HEK293T (cell line): ENCODE measurements around the gene SPSB3.

Experiments used
- CTCF ChIA-PET: fragments of 350-600 bp; formaldehyde crosslinking; extraction: SDS; loops from one replicate; lab custom pipeline; 2021; ENCODE audit warnings: antibody characterized with exemption, inconsistent platforms; lab: Yijun Ruan, JAX
- POLR2A ChIA-PET: fragments of 350-600 bp; formaldehyde crosslinking; extraction: SDS; loops from one replicate; lab custom pipeline; 2020; ENCODE audit warnings: antibody characterized with exemption, inconsistent platforms; lab: Yijun Ruan, JAX
- DNase-seq: peaks from one replicate; pipeline ENCODE4 v3.0.0; 2012; ENCODE audit warnings: mixed read lengths; ENCODE audit errors: extremely low spot score
- ARNT ChIP-seq: fragments of 450-650 bp; IDR thresholded peaks from 2 replicates; pipeline ENCODE4 v1.6.1; 2017; ENCODE audit warnings: mild to moderate bottlenecking
- BHLHE40 ChIP-seq: fragments of 450-650 bp; IDR thresholded peaks from 2 replicates; pipeline ENCODE4 v1.6.1; 2016; ENCODE audit warnings: mild to moderate bottlenecking, moderate library complexity, borderline replicate concordance
- CTBP1 ChIP-seq: fragments of 450-650 bp; IDR thresholded peaks from 2 replicates; pipeline ENCODE4 v1.6.1; 2016; ENCODE audit warnings: borderline replicate concordance
- ELF4 ChIP-seq: fragments of 450-650 bp; IDR thresholded peaks from 2 replicates; pipeline ENCODE4 v1.6.1; 2017; ENCODE audit warnings: antibody characterized with exemption
- FOXA1 ChIP-seq: fragments of 450-650 bp; IDR thresholded peaks from 2 replicates; pipeline ENCODE4 v1.6.1; 2016; ENCODE audit warnings: mild to moderate bottlenecking
- FOXK2 ChIP-seq: fragments of 450-650 bp; IDR thresholded peaks from 2 replicates; pipeline ENCODE4 v1.6.1; 2016; ENCODE audit warnings: mild to moderate bottlenecking
- FOXM1 ChIP-seq: fragments of 450-650 bp; IDR thresholded peaks from 2 replicates; pipeline ENCODE4 v1.6.1; 2017; ENCODE audit warnings: mild to moderate bottlenecking, borderline replicate concordance
- HDGF ChIP-seq: fragments of 450-650 bp; IDR thresholded peaks from 2 replicates; pipeline ENCODE4 v1.6.1; 2017; ENCODE audit warnings: antibody characterized with exemption, borderline replicate concordance
- L3MBTL2 ChIP-seq: fragments of 450-650 bp; conservative IDR thresholded peaks from 2 replicates; pipeline ENCODE4 v1.6.1; 2016; ENCODE audit warnings: mild to moderate bottlenecking
- LEF1 ChIP-seq: fragments of 450-650 bp; IDR thresholded peaks from 2 replicates; pipeline ENCODE4 v1.6.1; 2017; ENCODE audit warnings: mild to moderate bottlenecking, borderline replicate concordance
- NFRKB ChIP-seq: fragments of 450-650 bp; IDR thresholded peaks from 2 replicates; pipeline ENCODE4 v1.6.1; 2016; ENCODE audit warnings: mild to moderate bottlenecking, moderate library complexity
- PKNOX1 ChIP-seq: fragments of 450-650 bp; IDR thresholded peaks from 2 replicates; pipeline ENCODE4 v1.6.1; 2016
- SP1 ChIP-seq: fragments of 450-650 bp; IDR thresholded peaks from 2 replicates; pipeline ENCODE4 v1.6.1; 2017
- SUZ12 ChIP-seq: fragments of 450-650 bp; IDR thresholded peaks from 2 replicates; pipeline ENCODE4 v1.6.1; 2016; ENCODE audit warnings: mild to moderate bottlenecking
- TARDBP ChIP-seq: fragments of 450-650 bp; IDR thresholded peaks from 2 replicates; pipeline ENCODE4 v1.6.1; 2016
- ZNF384 ChIP-seq: fragments of 450-650 bp; IDR thresholded peaks from 2 replicates; pipeline ENCODE4 v1.6.1; 2016

SPSB3 gene

GRCh38 chr16:1776991-1777374 lies 5.4 kb downstream of the SPSB3 start:
- TF ChIP-seq BHLHE40 (no peak), PKNOX1 (no peak), SUZ12 (no peak), NFRKB (no peak), FOXK2 (no peak), ELF4 (no peak), SP1 (no peak), ZNF384 (no peak), FOXA1 (no peak), L3MBTL2 (no peak), ARNT (no peak), LEF1 (no peak), HDGF (no peak), CTBP1 (no peak), FOXM1 (no peak), TARDBP (no peak)
- no peak for DNase-seq
- POLR2A ChIA-PET: interaction anchor here (2.1 kb wide), 1 partner anchor 50 kb away, joined by 5 read pairs; the partner anchor contains the start of genes FAHD1 and HAGH
- CTCF ChIA-PET: no interaction called here

- ChIA-PET CTCF (no interaction called here), POLR2A (interaction anchor here (2.1 kb wide), 1 partner anchor 51 kb away, joined by 5 read pairs; the partner anchor contains the start of genes FAHD1 and HAGH)
- TF ChIP-seq NFRKB: no peak
- no peak for DNase-seq
Observed at GRCh38 chr16:1776672-1776955, 5.8 kb downstream of the SPSB3 start.

- ChIA-PET CTCF (no interaction called here), POLR2A (interaction anchor here (2.1 kb wide), 1 partner anchor 51 kb away, joined by 5 read pairs; the partner anchor contains the start of genes FAHD1 and HAGH)
- TF ChIP-seq TARDBP (no peak), FOXA1 (no peak), CTBP1 (no peak), HDGF (no peak), LEF1 (no peak), PKNOX1 (no peak), ZNF384 (no peak), SUZ12 (no peak)
- DNase-seq: no peak
Observed at GRCh38 chr16:1775846-1776671, 6.3 kb downstream of the SPSB3 start.

GRCh38 chr16:1775006-1775845 lies 7.1 kb downstream of the SPSB3 start:
- POLR2A ChIA-PET: interaction anchor here (5.6 kb wide), 1 partner anchor 7 kb away, joined by 71 read pairs; the partner anchor contains the start of genes NUBP2 and SPSB3
- no peak for DNase-seq
- TF ChIP-seq HDGF (no peak), FOXA1 (no peak), PKNOX1 (no peak), SUZ12 (no peak), CTBP1 (no peak)
- CTCF ChIA-PET: interaction anchor here (1.2 kb wide), 1 partner anchor 7 kb away, joined by 5 read pairs; the partner anchor contains the start of genes NUBP2 and SPSB3

GRCh38 chr16:1774448-1774780 lies 8.0 kb downstream of the SPSB3 start:
- POLR2A ChIA-PET: interaction anchor here (5.6 kb wide), 1 partner anchor 7 kb away, joined by 71 read pairs; the partner anchor contains the start of genes NUBP2 and SPSB3
- CTCF ChIA-PET: interaction anchor here (0.6 to 1.2 kb wide), 3 partner anchors 8 to 177 kb away, joined by 3 to 5 read pairs (median 4); partner anchors contain the start of genes NUBP2 and SPSB3
- no peak for TF ChIP-seq FOXA1
- TF ChIP-seq PKNOX1: no peak
- TF ChIP-seq LEF1: no peak
- TF ChIP-seq SP1: no peak
- no peak for TF ChIP-seq ARNT
- TF ChIP-seq NFRKB: no peak
- no peak for TF ChIP-seq L3MBTL2
- no peak for TF ChIP-seq CTBP1
- TF ChIP-seq HDGF: no peak
- no peak for TF ChIP-seq FOXK2
- no peak for TF ChIP-seq ELF4
- no peak for TF ChIP-seq FOXM1
- no peak for TF ChIP-seq ZNF384
- no peak for TF ChIP-seq SUZ12
- TF ChIP-seq TARDBP: no peak
- TF ChIP-seq BHLHE40: no peak

More at GRCh38 chr16:1774448-1774780, 8.0 kb downstream of the SPSB3 start:
- DNase-seq: no peak
